ENCODE measurements around the gene CDKN2B. TPM values are rescaled to one million over a fixed set of nuclear protein-coding genes. Genes with fewer than 3 reads are reported as not detected.
"Not testable (repeated sequence)": the region's sequence is repeated elsewhere in the genome, so short reads cannot be mapped to it uniquely, and the experiment has no call there.

CDKN2B gene
- total RNA-seq: 1 to 10 TPM; 1.0 to 5.3 (median 1.7) TPM
- 1 to 10 TPM in 1 of 2 donors, under 1 TPM in 1; 0.63 to 5.7 TPM for polyA plus RNA-seq
- long read RNA-seq, donor 1, partial matches to known transcripts: 0 of 4 reads
- long read RNA-seq, donor 1, other reads (novel, unspliced or antisense): 0 of 4 reads
- long read RNA-seq, donor 2, partial matches to known transcripts: 0 of 1 reads
- long read RNA-seq, donor 2, other reads (novel, unspliced or antisense): 0 of 1 reads
- long read RNA-seq, donor 3, partial matches to known transcripts: 0 of 1 reads
- long read RNA-seq, donor 3, other reads (novel, unspliced or antisense): 0 of 1 reads

DNA sequence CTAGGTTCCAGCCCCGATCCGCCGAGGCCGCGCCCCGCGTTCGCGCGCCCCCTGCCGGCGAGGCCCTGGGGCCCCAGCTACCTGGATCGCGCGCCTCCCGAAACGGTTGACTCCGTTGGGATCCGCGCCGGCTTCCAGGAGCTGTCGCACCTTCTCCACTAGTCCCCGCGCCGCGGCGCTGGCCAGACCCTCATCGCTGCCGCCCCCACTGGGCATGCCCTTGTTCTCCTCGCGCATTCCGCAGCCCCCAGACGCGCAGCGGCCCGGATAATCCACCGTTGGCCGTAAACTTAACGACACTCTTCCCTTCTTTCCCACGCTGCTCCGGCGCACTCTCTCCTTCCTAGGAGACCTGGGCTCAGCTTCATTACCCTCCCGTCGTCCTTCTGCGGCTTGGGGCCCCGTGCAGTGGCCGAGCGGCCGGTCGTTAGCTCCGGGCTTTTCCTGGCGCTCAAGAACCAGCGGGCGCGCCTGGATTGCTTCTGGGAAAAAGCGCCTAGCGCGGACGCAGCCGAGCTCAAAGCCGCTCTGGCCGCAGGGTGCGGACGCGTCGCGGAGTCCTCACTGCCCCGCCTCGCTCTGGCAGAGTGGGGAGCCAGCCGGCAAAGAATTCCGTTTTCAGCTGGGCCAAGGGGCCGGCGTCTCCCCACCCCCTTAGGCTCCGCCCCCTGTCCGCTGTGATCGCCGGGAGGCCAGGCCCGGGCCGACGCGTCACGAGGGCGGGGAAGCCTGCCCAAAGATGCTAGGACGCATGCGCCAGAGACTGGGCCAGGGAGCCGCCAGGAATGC is at the start of gene CDKN2B:
Gene CDKN2B, minus strand, starts transcription at position 589 of the 789 bp plus-strand sequence. Its CDS starts 352 bp downstream, at position 237.
- 1 to 2% (median 1%) methylated on average over 83 to 86 of the region's 86 CpGs for WGBS, 3 donors
- TF ChIP-seq EP300 (IDR thresholded peaks at IDR 0.05) (no peak), POLR2A (IDR thresholded peaks at IDR 0.05) (peak; percentile 10)
- TF ChIP-seq, protein P1, sequence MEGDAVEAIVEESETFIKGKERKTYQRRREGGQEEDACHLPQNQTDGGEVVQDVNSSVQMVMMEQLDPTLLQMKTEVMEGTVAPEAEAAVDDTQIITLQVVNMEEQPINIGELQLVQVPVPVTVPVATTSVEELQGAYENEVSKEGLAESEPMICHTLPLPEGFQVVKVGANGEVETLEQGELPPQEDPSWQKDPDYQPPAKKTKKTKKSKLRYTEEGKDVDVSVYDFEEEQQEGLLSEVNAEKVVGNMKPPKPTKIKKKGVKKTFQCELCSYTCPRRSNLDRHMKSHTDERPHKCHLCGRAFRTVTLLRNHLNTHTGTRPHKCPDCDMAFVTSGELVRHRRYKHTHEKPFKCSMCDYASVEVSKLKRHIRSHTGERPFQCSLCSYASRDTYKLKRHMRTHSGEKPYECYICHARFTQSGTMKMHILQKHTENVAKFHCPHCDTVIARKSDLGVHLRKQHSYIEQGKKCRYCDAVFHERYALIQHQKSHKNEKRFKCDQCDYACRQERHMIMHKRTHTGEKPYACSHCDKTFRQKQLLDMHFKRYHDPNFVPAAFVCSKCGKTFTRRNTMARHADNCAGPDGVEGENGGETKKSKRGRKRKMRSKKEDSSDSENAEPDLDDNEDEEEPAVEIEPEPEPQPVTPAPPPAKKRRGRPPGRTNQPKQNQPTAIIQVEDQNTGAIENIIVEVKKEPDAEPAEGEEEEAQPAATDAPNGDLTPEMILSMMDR (IDR thresholded peaks at IDR 0.05): peak in 2 of 3 donors; percentile 35 to 54
- Histone ChIP-seq H3K27me3 (no peaks in the 10 kb centered on the region), H3K4me3 (peak within 1 kb of the TSS; percentile 63), H3K36me3 (no peaks in the 10 kb centered on the region), H3K27ac (peak within 1 kb of the TSS in 1 of 2 donors; percentile 39), H3K9me3 (no peaks in the 10 kb centered on the region), H3K4me1 (ENCODE audit: insufficient read depth) (peaks cover 4% of the 10 kb centered on the region)
- peak; percentile 91 to 97 (median 94) for DNase-seq
- intact Hi-C loops (cut with DNase I): no loop called here

DNA sequence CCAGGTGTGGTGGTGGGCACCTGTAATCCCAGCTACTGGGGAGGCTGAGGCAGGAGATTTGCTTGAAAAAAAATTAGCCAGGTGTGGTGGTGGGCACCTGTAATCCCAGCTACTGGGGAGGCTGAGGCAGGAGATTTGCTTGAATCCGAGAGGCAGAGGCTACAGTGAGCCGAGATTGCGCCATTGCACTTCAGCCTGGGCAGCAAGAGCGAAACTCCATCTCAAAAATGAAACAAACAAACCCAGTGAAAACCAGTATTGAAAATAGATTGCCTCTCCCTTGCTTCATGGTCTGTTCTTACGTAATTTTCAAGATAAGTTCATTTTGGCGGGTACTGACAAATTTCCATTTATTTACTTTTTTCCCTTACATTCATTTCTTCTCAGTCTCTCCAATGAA is 48.9 kb upstream of the CDKN2B start:
- H3K9me3 ChIP-seq; intact Hi-C loops (cut with DNase I); H3K27me3 ChIP-seq; H3K27ac ChIP-seq; H3K36me3 ChIP-seq; H3K4me3 ChIP-seq; DNase-seq; H3K4me1 ChIP-seq (ENCODE audit: insufficient read depth): not testable (repeated sequence)
- 97% methylated on average over 6 of the region's 6 CpGs for WGBS, 3 donors

- intact Hi-C loops (cut with DNase I): no loop called here
Measured at GRCh38 chr9:22056402-22056801, 47.3 kb upstream of the CDKN2B start.

DNA sequence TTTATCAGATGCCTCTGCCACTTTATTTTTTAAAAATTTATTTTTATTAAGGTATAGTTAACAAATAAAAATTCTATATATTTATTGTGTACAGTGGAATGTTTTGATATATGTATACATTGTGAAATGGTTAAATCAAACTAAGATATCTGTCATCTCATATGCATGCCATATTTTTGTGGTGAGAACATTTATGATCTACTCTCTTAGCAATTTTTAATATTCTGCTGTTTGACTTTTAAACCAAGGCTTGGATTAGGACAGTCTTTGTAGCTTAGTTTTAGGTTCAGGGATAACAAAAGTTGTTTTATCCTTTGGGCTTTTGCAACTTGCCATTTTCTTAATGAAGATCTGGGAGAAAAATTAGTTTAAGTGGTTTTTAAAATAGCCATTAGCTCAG is 46.0 kb upstream of the CDKN2B start:
- Histone ChIP-seq H3K4me1 (ENCODE audit: insufficient read depth) (no peaks in the 10 kb centered on the region), H3K27ac (no peak overlapping the region), H3K4me3 (no peak overlapping the region), H3K9me3 (no peaks in the 10 kb centered on the region), H3K27me3 (no peaks in the 10 kb centered on the region), H3K36me3 (no peaks in the 10 kb centered on the region)
- TF ChIP-seq POLR2A (IDR thresholded peaks at IDR 0.05): no peak
- TF ChIP-seq, protein P1 (IDR thresholded peaks at IDR 0.05): no peak
- no peak for TF ChIP-seq EP300 (IDR thresholded peaks at IDR 0.05)
- intact Hi-C loops (cut with DNase I): no loop called here
- DNase-seq: no peak

More at GRCh38 chr9:22056402-22056801, 47.3 kb upstream of the CDKN2B start:
- Histone ChIP-seq H3K4me3 (no peak overlapping the region), H3K4me1 (ENCODE audit: insufficient read depth) (no peaks in the 10 kb centered on the region), H3K27me3 (no peaks in the 10 kb centered on the region), H3K9me3 (no peaks in the 10 kb centered on the region), H3K36me3 (no peaks in the 10 kb centered on the region), H3K27ac (no peak overlapping the region)
- TF ChIP-seq POLR2A (IDR thresholded peaks at IDR 0.05) (no peak), EP300 (IDR thresholded peaks at IDR 0.05) (no peak)
- TF ChIP-seq, protein P1 (IDR thresholded peaks at IDR 0.05): no peak
- WGBS, 3 donors: 47 to 50% (median 49%) methylated on average over 3 of the region's 3 CpGs
- DNase-seq: no peak

- WGBS, 3 donors: 96 to 99% (median 97%) methylated on average over 2 of the region's 2 CpGs
- Histone ChIP-seq H3K36me3 (no peaks in the 10 kb centered on the region), H3K4me3 (no peak overlapping the region), H3K27ac (no peak overlapping the region), H3K9me3 (no peaks in the 10 kb centered on the region), H3K27me3 (no peaks in the 10 kb centered on the region), H3K4me1 (ENCODE audit: insufficient read depth) (no peaks in the 10 kb centered on the region)
- intact Hi-C loops (cut with DNase I): no loop called here
- TF ChIP-seq POLR2A (IDR thresholded peaks at IDR 0.05): no peak
- no peak for TF ChIP-seq EP300 (IDR thresholded peaks at IDR 0.05)
- TF ChIP-seq, protein P1 (IDR thresholded peaks at IDR 0.05): no peak
- no peak for DNase-seq
Measured at GRCh38 chr9:22054529-22054928, 45.4 kb upstream of the CDKN2B start.

All from ovary (tissue), 10 donors.